22Rv1 (cell line): Measurements from ENCODE around the gene ZBTB34.

ENCODE experiments used
- ZFX ChIP-seq: fragments of 450-650 bp; IDR thresholded peaks from 2 replicates; pipeline ENCODE4 v1.6.1; 2017; ENCODE audit warnings: antibody characterized with exemption, borderline replicate concordance
- TF ChIP-seq, protein P1 (sequence below): fragments of 450-650 bp; IDR thresholded peaks from 2 replicates; pipeline ENCODE4 v1.5.1; 2017; ENCODE audit warnings: mild to moderate bottlenecking

DNA sequence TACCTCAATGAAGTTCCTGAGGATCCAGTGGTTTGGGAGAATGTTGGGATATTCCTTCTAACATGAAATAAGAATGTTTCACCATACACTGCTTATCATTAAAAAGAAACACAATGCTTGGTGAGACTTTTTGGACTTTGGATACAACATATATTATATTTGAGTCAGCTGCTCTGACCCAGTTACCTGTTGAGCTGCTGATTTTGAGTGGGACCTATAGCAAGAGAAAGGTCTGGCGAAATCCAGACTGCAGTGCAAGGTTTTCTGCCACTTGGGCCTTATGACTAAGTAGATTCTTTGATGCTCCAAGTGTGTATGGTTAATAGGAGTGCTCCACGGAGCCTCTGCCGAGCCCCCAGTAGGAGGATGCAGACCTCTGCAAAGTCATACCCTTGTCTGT lies 44.1 kb downstream of the ZBTB34 start:
- TF ChIP-seq, protein P1, sequence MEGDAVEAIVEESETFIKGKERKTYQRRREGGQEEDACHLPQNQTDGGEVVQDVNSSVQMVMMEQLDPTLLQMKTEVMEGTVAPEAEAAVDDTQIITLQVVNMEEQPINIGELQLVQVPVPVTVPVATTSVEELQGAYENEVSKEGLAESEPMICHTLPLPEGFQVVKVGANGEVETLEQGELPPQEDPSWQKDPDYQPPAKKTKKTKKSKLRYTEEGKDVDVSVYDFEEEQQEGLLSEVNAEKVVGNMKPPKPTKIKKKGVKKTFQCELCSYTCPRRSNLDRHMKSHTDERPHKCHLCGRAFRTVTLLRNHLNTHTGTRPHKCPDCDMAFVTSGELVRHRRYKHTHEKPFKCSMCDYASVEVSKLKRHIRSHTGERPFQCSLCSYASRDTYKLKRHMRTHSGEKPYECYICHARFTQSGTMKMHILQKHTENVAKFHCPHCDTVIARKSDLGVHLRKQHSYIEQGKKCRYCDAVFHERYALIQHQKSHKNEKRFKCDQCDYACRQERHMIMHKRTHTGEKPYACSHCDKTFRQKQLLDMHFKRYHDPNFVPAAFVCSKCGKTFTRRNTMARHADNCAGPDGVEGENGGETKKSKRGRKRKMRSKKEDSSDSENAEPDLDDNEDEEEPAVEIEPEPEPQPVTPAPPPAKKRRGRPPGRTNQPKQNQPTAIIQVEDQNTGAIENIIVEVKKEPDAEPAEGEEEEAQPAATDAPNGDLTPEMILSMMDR: no peak
- TF ChIP-seq ZFX: no peak
